T-helper 2 cell treated with Interferon-gamma antibody and Interleukin-4, amounts not matched to agents 5 μg/mL and 100 μg/mL, for 36 hours (primary cell): ENCODE measurements around the gene SPAG9.
A peak's percentile ranks its signal among the peaks of the same experiment; 100 is the strongest.

ENCODE experiments used
- DNase-seq: peaks from one replicate; pipeline ENCODE4 v3.0.0; 2021; ENCODE audit warnings: low spot score
- H3K27ac Mint-ChIP-seq: one replicate; pipeline ENCODE4 v1.8.0; 2021; ENCODE audit warnings: mild to moderate bottlenecking, mixed read lengths
- H3K27me3 Mint-ChIP-seq: one replicate; pipeline ENCODE4 v1.8.0; 2021; ENCODE audit warnings: low read depth, mixed read lengths
- H3K36me3 Mint-ChIP-seq: one replicate; pipeline ENCODE4 v1.8.0; 2021; ENCODE audit warnings: low read depth, mixed read lengths
- H3K4me1 Mint-ChIP-seq: one replicate; pipeline ENCODE4 v1.8.0; 2021; ENCODE audit warnings: low read depth, mixed read lengths
- H3K4me3 Mint-ChIP-seq: one replicate; pipeline ENCODE4 v1.8.0; 2022; ENCODE audit warnings: mild to moderate bottlenecking, moderate library complexity, mixed read lengths
- H3K9me3 Mint-ChIP-seq: one replicate; pipeline ENCODE4 v1.8.0; 2021; ENCODE audit warnings: mixed read lengths

The SPAG9 gene

GRCh38 chr17:50924300-50924699, 196.4 kb downstream of the SPAG9 start:
- Mint-ChIP-seq H3K36me3 (no peaks in the 10 kb centered on the region), H3K9me3 (no peaks in the 10 kb centered on the region), H3K4me3 (no peak overlapping the region), H3K4me1 (peaks cover 16% of the 10 kb centered on the region), H3K27ac (no peak overlapping the region), H3K27me3 (peaks cover 19% of the 10 kb centered on the region)
- DNase-seq, result no peak

GRCh38 chr17:50923611-50924010, 197.1 kb downstream of the SPAG9 start:
- H3K9me3 Mint-ChIP-seq, result no peaks in the 10 kb centered on the region
- no peaks in the 10 kb centered on the region for H3K36me3 Mint-ChIP-seq
- no peak overlapping the region for H3K27ac Mint-ChIP-seq
- H3K4me1 Mint-ChIP-seq, result peaks cover 21% of the 10 kb centered on the region
- no peak overlapping the region for H3K4me3 Mint-ChIP-seq
- DNase-seq, result no peak
- peaks cover 14% of the 10 kb centered on the region for H3K27me3 Mint-ChIP-seq

DNA sequence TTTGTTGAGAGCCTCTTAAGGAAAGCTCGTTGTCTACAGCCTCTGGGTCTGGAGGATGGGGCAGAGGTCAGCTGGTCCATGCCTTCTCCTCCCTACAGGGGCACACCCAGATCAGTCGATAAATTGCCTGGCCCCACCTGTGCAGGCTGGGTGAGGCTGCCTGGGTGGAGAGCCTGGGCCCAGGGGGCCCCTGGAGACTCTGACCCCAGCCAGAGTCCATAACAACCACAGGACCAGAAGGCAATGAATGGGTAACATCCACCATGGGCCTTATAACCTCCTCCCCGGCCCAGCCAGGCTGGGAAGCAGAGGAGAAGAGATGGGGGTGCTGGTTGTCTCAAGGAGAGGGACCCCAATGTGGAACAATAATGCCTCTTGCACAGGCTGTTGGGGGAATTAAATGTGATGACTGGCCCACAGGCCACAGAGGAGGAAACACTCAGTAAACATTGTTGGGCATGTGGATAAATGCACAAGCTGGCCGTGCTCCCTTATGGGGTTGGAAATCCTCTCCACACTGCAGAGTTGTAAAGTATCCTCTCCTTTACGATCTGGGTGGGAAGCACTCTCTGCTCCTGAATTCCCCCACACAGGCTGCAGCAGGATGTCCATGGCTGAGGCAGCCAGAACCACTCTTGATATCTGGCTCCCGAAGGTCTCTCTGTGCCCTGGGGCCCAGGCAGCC, 197.8 kb downstream of the SPAG9 start:
- Mint-ChIP-seq H3K27me3 (peaks cover 7% of the 10 kb centered on the region), H3K4me1 (peaks cover 24% of the 10 kb centered on the region)

GRCh38 chr17:50922107-50922506, 198.6 kb downstream of the SPAG9 start:
- peaks cover 22% of the 10 kb centered on the region for H3K4me1 Mint-ChIP-seq
- H3K27ac Mint-ChIP-seq, result peak overlapping the region; percentile 55

More for the DNA sequence above, 197.8 kb downstream of the SPAG9 start:
- Mint-ChIP-seq H3K27ac (no peak overlapping the region), H3K36me3 (no peaks in the 10 kb centered on the region), H3K4me3 (no peak overlapping the region), H3K9me3 (no peaks in the 10 kb centered on the region)
- DNase-seq, result no peak

GRCh38 chr17:50920891-50921586, 199.6 kb downstream of the SPAG9 start:
- no peak for DNase-seq
- H3K27me3 Mint-ChIP-seq, result peaks cover 7% of the 10 kb centered on the region
- no peaks in the 10 kb centered on the region for H3K9me3 Mint-ChIP-seq
- no peak overlapping the region for H3K4me3 Mint-ChIP-seq
- peak overlapping the region; percentile 41 for H3K27ac Mint-ChIP-seq
- no peaks in the 10 kb centered on the region for H3K36me3 Mint-ChIP-seq
- H3K4me1 Mint-ChIP-seq, result peaks cover 15% of the 10 kb centered on the region

More at GRCh38 chr17:50922107-50922506, 198.6 kb downstream of the SPAG9 start:
- H3K4me3 Mint-ChIP-seq, result no peak overlapping the region
- peaks cover 7% of the 10 kb centered on the region for H3K27me3 Mint-ChIP-seq
- DNase-seq, result no peak
- H3K9me3 Mint-ChIP-seq, result no peaks in the 10 kb centered on the region
- no peaks in the 10 kb centered on the region for H3K36me3 Mint-ChIP-seq

- Mint-ChIP-seq H3K27me3 (peaks cover 6% of the 10 kb centered on the region), H3K9me3 (no peaks in the 10 kb centered on the region), H3K4me3 (no peak overlapping the region), H3K4me1 (peaks cover 18% of the 10 kb centered on the region), H3K36me3 (no peaks in the 10 kb centered on the region), H3K27ac (peak overlapping the region; percentile 85)
- no peak for DNase-seq
Measured at GRCh38 chr17:50920041-50920410, 200.6 kb downstream of the SPAG9 start.

DNA sequence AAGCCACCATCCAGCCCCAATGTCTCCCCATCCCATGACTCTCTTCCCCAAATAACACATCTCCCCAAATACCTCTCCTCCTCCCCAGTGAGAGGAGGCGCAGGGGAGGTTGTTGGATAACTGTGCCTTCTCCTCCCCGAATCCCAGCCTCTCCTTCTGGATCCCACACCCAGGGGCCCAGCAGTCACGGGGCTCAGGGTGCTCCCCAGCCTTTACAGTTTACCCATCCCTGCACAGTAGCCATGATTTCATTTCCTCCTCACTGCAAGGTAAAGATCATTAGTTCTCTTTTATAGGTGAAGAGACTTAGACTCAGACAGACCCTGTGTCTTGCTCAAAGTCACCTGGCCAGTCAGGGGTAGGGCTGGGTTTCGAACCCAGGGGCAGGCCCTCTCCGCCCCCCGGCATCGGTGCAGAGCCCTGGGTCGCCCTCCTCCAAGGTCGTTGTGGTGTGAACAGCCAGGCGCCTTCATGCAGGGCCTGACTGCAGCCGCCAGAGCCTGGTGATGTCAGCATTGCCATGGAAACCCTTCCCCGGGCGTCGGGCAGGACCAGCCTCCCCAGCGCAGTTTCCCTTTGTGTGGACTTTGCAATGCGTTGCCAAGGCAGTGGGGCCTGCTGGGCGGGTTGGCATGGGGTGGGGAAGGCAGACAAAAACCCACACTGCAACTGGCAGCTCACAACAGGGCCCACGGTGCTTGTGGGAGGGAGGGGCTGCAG, 201.2 kb downstream of the SPAG9 start:
- Mint-ChIP-seq H3K27me3 (peaks cover under 1% of the 10 kb centered on the region), H3K4me1 (peaks cover 18% of the 10 kb centered on the region), H3K27ac (peak overlapping the region; percentile 85), H3K4me3 (peak overlapping the region; percentile 61), H3K36me3 (no peaks in the 10 kb centered on the region), H3K9me3 (no peaks in the 10 kb centered on the region)
- peak; percentile 76 for DNase-seq

- H3K27ac Mint-ChIP-seq, result peak overlapping the region; percentile 85
- H3K4me3 Mint-ChIP-seq, result peak overlapping the region; percentile 61
- H3K27me3 Mint-ChIP-seq, result no peaks in the 10 kb centered on the region
- H3K9me3 Mint-ChIP-seq, result no peaks in the 10 kb centered on the region
- no peaks in the 10 kb centered on the region for H3K36me3 Mint-ChIP-seq
- DNase-seq, result peak; percentile 48
- H3K4me1 Mint-ChIP-seq, result peaks cover 19% of the 10 kb centered on the region
Measured at GRCh38 chr17:50918933-50919296, 201.8 kb downstream of the SPAG9 start.

DNA sequence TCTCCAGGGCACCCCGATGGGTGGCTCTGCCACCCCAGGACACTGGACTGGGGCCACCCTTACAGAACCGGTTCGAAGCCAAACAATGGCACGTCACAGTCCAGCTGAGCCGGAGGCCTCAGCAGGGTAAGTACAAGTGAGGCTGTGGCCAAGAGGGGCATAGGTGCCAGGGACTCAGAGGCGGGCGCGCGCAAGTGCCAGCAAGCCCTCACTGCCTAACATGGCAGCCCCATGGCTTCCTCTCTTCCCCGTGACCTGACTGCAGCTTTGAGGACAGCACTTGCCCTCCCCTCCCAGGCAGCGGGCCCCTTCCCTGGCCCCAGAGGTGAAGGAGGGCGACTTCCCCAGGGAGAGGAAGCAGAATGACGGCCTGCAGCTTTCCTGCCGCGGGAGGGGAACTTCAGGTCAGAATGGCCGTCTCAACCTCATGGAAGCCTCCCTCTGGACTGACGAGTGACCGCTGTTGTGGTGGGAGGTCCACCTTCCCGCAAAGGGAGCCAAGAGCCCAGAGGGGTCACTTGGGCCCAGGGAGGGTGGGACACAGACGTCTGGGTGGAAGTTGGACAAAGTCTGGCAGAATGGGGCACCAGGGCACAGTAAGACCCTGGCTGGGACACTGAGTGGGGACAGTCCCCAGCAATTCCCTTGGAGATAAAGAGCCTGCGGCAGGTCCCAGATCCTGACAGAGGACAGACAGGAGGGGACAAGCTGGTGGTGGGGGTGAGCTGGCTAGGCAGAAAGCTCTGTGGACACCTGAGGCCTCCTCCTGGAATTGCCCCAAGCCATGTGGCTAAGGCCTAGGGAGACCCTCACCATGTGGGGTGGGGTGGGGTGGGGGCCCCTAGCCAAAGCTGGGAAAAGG, 202.4 kb downstream of the SPAG9 start:
- Mint-ChIP-seq H3K4me3 (peak overlapping the region; percentile 21), H3K27ac (peak overlapping the region; percentile 31), H3K36me3 (no peaks in the 10 kb centered on the region), H3K4me1 (peaks cover 22% of the 10 kb centered on the region), H3K27me3 (no peaks in the 10 kb centered on the region), H3K9me3 (no peaks in the 10 kb centered on the region)
- DNase-seq, result no peak

GRCh38 chr17:50917418-50917743, 203.3 kb downstream of the SPAG9 start:
- Mint-ChIP-seq H3K27me3 (no peaks in the 10 kb centered on the region), H3K9me3 (no peaks in the 10 kb centered on the region), H3K36me3 (no peaks in the 10 kb centered on the region), H3K4me1 (peaks cover 22% of the 10 kb centered on the region), H3K27ac (no peak overlapping the region), H3K4me3 (no peak overlapping the region)
- no peak for DNase-seq

DNA sequence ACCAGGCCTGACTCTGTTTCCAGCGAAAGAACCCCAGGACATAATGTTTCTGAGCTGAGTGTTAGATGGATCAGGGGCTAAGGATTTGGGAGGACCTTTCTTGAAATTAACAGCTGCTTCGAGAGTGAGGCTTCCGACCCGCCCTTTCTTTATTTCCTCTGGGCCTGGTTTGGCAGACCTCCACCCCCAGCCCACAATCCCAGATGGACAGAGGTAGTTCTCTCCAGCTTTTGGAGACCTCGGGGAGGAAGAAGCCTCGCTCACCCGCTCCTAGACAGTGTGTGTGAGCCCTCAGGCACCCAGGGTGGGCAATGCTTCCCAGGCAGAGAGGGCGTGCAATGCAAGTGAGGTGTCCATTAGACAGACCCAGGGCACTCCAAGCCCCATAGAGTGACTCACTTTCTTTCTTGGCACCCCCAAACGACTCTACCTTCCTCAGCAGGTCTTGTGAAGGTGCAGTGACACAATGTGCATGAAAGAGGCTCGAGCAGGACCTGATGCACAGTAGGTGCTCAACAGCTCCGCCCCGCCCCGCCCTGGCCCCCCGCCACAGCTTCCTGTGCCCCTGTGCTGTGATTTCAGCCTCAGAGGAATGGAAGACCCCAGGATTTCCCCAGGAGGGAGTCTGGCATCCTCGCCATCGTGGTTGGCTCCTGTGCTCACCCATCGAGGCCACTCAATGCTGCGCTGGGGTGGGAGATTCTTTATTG, 203.8 kb downstream of the SPAG9 start:
- Mint-ChIP-seq H3K4me3 (no peak overlapping the region), H3K36me3 (no peaks in the 10 kb centered on the region), H3K27me3 (no peaks in the 10 kb centered on the region), H3K4me1 (peaks cover 22% of the 10 kb centered on the region), H3K9me3 (no peaks in the 10 kb centered on the region), H3K27ac (no peak overlapping the region)
- DNase-seq, result no peak

- Mint-ChIP-seq H3K27ac (peak overlapping the region; percentile 60), H3K9me3 (no peaks in the 10 kb centered on the region), H3K4me3 (no peak overlapping the region), H3K27me3 (no peaks in the 10 kb centered on the region), H3K4me1 (peaks cover 22% of the 10 kb centered on the region), H3K36me3 (no peaks in the 10 kb centered on the region)
- peak; percentile 75 for DNase-seq
Measured at GRCh38 chr17:50916026-50916707, 204.5 kb downstream of the SPAG9 start.
